ENCODE results near the gene GDA.

GDA gene

DNA sequence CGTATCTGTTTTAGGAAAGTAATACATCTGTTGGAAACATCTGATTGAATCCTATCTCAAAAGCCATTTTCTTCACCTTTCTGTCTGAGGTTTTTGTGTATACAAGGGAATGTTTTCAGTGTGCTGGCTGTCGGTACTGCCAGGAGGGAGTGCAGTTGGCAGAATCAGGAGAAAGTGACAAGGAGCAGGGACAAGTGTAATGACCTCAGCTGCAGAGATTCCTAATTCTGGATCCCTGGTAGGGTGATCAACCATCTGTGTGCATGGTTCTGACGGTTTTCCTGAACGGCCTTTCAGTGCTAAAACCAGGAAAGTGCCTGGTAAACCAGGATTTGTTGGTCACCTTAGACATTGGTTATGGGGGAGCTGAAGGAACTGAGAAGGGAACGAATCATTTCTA, 1.6 kb upstream of the GDA start:
- Histone ChIP-seq H3K9ac (ENCODE audit: low read length) (no peak overlapping the region), H4K20me1 (ENCODE audit: insufficient read depth, low read length) (no peaks in the 10 kb centered on the region), H3K9me3 (replicated peaks; ENCODE audit: insufficient read depth, low read length) (no peaks in the 10 kb centered on the region)

DNA sequence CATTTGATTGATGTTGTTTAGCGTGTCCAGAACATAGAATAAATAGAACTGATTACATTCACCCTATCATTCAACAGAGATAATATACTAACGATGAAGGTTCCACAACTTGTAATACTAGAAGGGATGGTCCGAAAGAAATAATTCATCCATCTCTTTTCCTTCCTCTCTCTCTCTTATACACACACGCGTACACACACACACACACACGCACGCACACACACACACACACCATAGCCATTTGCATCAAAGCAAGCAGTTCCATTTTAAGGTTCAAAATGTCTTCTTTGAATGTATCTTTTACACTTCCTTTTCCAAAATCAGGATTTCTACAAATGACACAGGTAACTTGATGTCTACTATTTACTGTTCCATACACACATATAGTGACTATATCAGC, 887 bp downstream of the GDA start:
- Histone ChIP-seq H3K4me1 (ENCODE audit: low read length) (no peaks in the 10 kb centered on the region), H3K27me3 (replicated peaks; ENCODE audit: insufficient read depth, low read length) (no peaks in the 10 kb centered on the region), H3F3A (ENCODE audit: insufficient read depth, low read length) (no peaks in the 10 kb centered on the region), H3K36me3 (replicated peaks; ENCODE audit: insufficient read depth, low read length) (no peaks in the 10 kb centered on the region), H3K79me2 (ENCODE audit: low read length) (no peaks in the 10 kb centered on the region), H4K20me1 (ENCODE audit: insufficient read depth, low read length) (no peaks in the 10 kb centered on the region), H3K27ac (ENCODE audit: low read length) (no peak overlapping the region), H3K9me2 (replicated peaks; ENCODE audit: insufficient read depth, low read length) (no peaks in the 10 kb centered on the region), H3K9me3 (replicated peaks; ENCODE audit: insufficient read depth, low read length) (no peaks in the 10 kb centered on the region), H3K9ac (ENCODE audit: low read length) (no peak overlapping the region), H2AFZ (ENCODE audit: low read length) (no peak overlapping the region), H3K4me3 (ENCODE audit: low read length) (no peak overlapping the region), H3K4me2 (ENCODE audit: low read depth, low read length) (no peak overlapping the region)
- no peak for DNase-seq
- TF ChIP-seq, protein P1, sequence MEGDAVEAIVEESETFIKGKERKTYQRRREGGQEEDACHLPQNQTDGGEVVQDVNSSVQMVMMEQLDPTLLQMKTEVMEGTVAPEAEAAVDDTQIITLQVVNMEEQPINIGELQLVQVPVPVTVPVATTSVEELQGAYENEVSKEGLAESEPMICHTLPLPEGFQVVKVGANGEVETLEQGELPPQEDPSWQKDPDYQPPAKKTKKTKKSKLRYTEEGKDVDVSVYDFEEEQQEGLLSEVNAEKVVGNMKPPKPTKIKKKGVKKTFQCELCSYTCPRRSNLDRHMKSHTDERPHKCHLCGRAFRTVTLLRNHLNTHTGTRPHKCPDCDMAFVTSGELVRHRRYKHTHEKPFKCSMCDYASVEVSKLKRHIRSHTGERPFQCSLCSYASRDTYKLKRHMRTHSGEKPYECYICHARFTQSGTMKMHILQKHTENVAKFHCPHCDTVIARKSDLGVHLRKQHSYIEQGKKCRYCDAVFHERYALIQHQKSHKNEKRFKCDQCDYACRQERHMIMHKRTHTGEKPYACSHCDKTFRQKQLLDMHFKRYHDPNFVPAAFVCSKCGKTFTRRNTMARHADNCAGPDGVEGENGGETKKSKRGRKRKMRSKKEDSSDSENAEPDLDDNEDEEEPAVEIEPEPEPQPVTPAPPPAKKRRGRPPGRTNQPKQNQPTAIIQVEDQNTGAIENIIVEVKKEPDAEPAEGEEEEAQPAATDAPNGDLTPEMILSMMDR (IDR thresholded peaks at IDR 0.05; ENCODE audit: low read length): no peak
- TF ChIP-seq EZH2 (optimal IDR thresholded peaks at IDR 0.05; ENCODE audit: low read depth, low read length) (no peak), EZH2phosphoT487 (IDR thresholded peaks at IDR 0.05; ENCODE audit: low read length) (no peak)

More for the DNA sequence above, 1.6 kb upstream of the GDA start:
- no peaks in the 10 kb centered on the region for H3K27me3 ChIP-seq (replicated peaks; ENCODE audit: insufficient read depth, low read length)
- no peaks in the 10 kb centered on the region for H3K79me2 ChIP-seq (ENCODE audit: low read length)
- no peak overlapping the region for H3K4me3 ChIP-seq (ENCODE audit: low read length)
- no peaks in the 10 kb centered on the region for H3F3A ChIP-seq (ENCODE audit: insufficient read depth, low read length)
- H2AFZ ChIP-seq (ENCODE audit: low read length): no peak overlapping the region
- TF ChIP-seq EZH2phosphoT487 (IDR thresholded peaks at IDR 0.05; ENCODE audit: low read length) (no peak), EZH2 (optimal IDR thresholded peaks at IDR 0.05; ENCODE audit: low read depth, low read length) (no peak)
- TF ChIP-seq, protein P1 (IDR thresholded peaks at IDR 0.05; ENCODE audit: low read length): no peak
- H3K4me2 ChIP-seq (ENCODE audit: low read depth, low read length): no peak overlapping the region
- H3K9me2 ChIP-seq (replicated peaks; ENCODE audit: insufficient read depth, low read length): no peaks in the 10 kb centered on the region
- H3K27ac ChIP-seq (ENCODE audit: low read length): no peak overlapping the region
- DNase-seq: no peak
- H3K36me3 ChIP-seq (replicated peaks; ENCODE audit: insufficient read depth, low read length): no peaks in the 10 kb centered on the region
- no peaks in the 10 kb centered on the region for H3K4me1 ChIP-seq (ENCODE audit: low read length)

DNA sequence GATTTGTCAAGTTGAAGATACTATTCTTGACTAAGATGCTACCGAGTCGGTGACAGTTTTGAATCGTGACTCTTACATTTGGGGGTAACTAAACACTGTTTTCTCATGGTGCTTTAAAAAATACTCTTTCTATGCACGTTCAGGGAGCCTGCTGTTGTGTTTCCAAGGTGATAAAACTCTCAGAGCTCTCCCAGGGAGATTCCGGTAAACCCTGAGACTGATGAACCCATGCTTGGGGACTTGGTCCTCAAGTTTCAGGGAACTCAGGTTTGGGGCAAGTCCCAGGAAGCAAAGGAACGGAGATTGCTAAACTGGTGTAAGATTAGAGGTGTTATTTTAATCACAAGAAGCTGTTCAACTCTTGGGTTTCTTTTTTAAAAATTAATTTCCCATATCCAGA, 1.4 kb downstream of the GDA start:
- H3K9me3 ChIP-seq (replicated peaks; ENCODE audit: insufficient read depth, low read length): no peaks in the 10 kb centered on the region
- H3K4me3 ChIP-seq (ENCODE audit: low read length): no peak overlapping the region
- H3K9me2 ChIP-seq (replicated peaks; ENCODE audit: insufficient read depth, low read length): no peaks in the 10 kb centered on the region
- no peak overlapping the region for H3K27ac ChIP-seq (ENCODE audit: low read length)
- no peaks in the 10 kb centered on the region for H3K36me3 ChIP-seq (replicated peaks; ENCODE audit: insufficient read depth, low read length)
- H3K79me2 ChIP-seq (ENCODE audit: low read length): no peaks in the 10 kb centered on the region
- TF ChIP-seq EZH2phosphoT487 (IDR thresholded peaks at IDR 0.05; ENCODE audit: low read length) (no peak), EZH2 (optimal IDR thresholded peaks at IDR 0.05; ENCODE audit: low read depth, low read length) (no peak)
- TF ChIP-seq, protein P1 (IDR thresholded peaks at IDR 0.05; ENCODE audit: low read length): no peak
- DNase-seq: no peak
- H3K4me2 ChIP-seq (ENCODE audit: low read depth, low read length): no peak overlapping the region
- H3F3A ChIP-seq (ENCODE audit: insufficient read depth, low read length): no peaks in the 10 kb centered on the region
- no peaks in the 10 kb centered on the region for H3K27me3 ChIP-seq (replicated peaks; ENCODE audit: insufficient read depth, low read length)
- no peak overlapping the region for H2AFZ ChIP-seq (ENCODE audit: low read length)
- no peak overlapping the region for H3K9ac ChIP-seq (ENCODE audit: low read length)
- no peaks in the 10 kb centered on the region for H4K20me1 ChIP-seq (ENCODE audit: insufficient read depth, low read length)
- no peaks in the 10 kb centered on the region for H3K4me1 ChIP-seq (ENCODE audit: low read length)
